Natural killer cell (primary cell): ENCODE measurements around the gene ATP2B2. TPM values are rescaled to one million over a fixed set of nuclear protein-coding genes. Genes with fewer than 3 reads are reported as not detected.

Experiments used
- ATAC-seq, 3 donors: fragments of 150-1000 bp in 2 of 3; fragments of 200-7000 bp in 1 of 3; cut with Tn5 transposase; 1 replicate in 1 of 3; 2 replicates in 2 of 3; pipeline ENCODE4 v1.10.0; 2021; ENCODE audit warnings: mild to moderate bottlenecking in 2 of 3, moderate library complexity in 2 of 3
- DNase-seq, 2 donors: peaks; one replicate each; pipeline versions ENCODE4 v3.0.0 to v3.0.0-alpha.2; 2013 to 2021; ENCODE audit warnings: mixed read lengths in 1 of 2
- H3K27ac ChIP-seq: one replicate; pipeline ENCODE4 v1.5.1; 2013; ENCODE audit warnings: mild to moderate bottlenecking, low read length
- H3K27me3 ChIP-seq: one replicate; pipeline ENCODE4 v1.6.1; 2013; ENCODE audit warnings: low read length; ENCODE audit not compliant: control insufficient read depth, insufficient read depth
- H3K36me3 ChIP-seq: one replicate; pipeline ENCODE4 v1.6.1; 2013; ENCODE audit warnings: low read length; ENCODE audit not compliant: control insufficient read depth, insufficient read depth
- H3K4me1 ChIP-seq: one replicate; pipeline ENCODE4 v1.6.1; 2013; ENCODE audit warnings: low read length; ENCODE audit not compliant: control insufficient read depth, insufficient read depth
- H3K4me3 ChIP-seq: one replicate; pipeline ENCODE4 v1.5.1; 2013; ENCODE audit warnings: low read length
- H3K9me3 ChIP-seq: one replicate; pipeline ENCODE4 v1.6.1; 2013; ENCODE audit warnings: low read length; ENCODE audit not compliant: control insufficient read depth, insufficient read depth
- H3K27ac Mint-ChIP-seq, 2 donors: one replicate each; pipeline ENCODE4 v1.8.0; 2022; ENCODE audit warnings: mild to moderate bottlenecking in 2 of 2, mixed read lengths in 2 of 2, moderate library complexity in 1 of 2
- H3K27me3 Mint-ChIP-seq, 2 donors: one replicate each; pipeline ENCODE4 v1.8.0; 2022; ENCODE audit warnings: low read depth in 2 of 2, mixed read lengths in 2 of 2
- H3K36me3 Mint-ChIP-seq: one replicate; pipeline ENCODE4 v1.8.0; 2022; ENCODE audit warnings: mixed read lengths
- H3K4me1 Mint-ChIP-seq, 2 donors: one replicate each; pipeline ENCODE4 v1.8.0; 2022; ENCODE audit warnings: mixed read lengths in 2 of 2
- H3K4me3 Mint-ChIP-seq: one replicate; pipeline ENCODE4 v1.8.0; 2022; ENCODE audit warnings: mild to moderate bottlenecking, moderate library complexity, mixed read lengths
- H3K9me3 Mint-ChIP-seq, 2 donors: one replicate each; pipeline ENCODE4 v1.8.0; 2022; ENCODE audit warnings: mixed read lengths in 2 of 2
- CTCF ChIP-seq: fragments of 200-600 bp; IDR thresholded peaks from one replicate; pipeline ENCODE4 v1.8.0; 2022; ENCODE audit warnings: antibody characterized with exemption
- whole genome bisulfite sequencing: methylation state at CpG from one replicate; pipeline ENCODE4 v1.1.7; 2013; ENCODE audit warnings: missing lambda C conversion rate; ENCODE audit not compliant: insufficient coverage; 5-methylcytosine and 5-hydroxymethylcytosine counted together
- intact Hi-C: fragments of 100-400 bp; cut with micrococcal nuclease; formaldehyde crosslinking; loops from one replicate; pipeline ENCODE4 v1.14.2; 2022
- total RNA-seq, 4 donors: library from RNA; stranded (reverse); fragments of 120-200 nt in 1 of 4; gene quantifications; one replicate each; pipeline versions ENCODE4 v1.2.3 to v1.2.4, GENCODE V29; 2013 to 2022

Gene ATP2B2
- total RNA-seq, 3 donors from 2014 or later (not counting 1 experiment from before 2014, with no cell fraction given), result not detected

GRCh38 chr3:10511809-10512494 is 6.6 kb upstream of the ATP2B2 start:
- H3K9me3 Mint-ChIP-seq, result no peaks in the 10 kb centered on the region
- H3K4me1 ChIP-seq, result no peaks in the 10 kb centered on the region
- H3K27ac ChIP-seq, result no peak overlapping the region
- TF ChIP-seq CTCF, result no peak
- no peaks in the 10 kb centered on the region for H3K4me1 Mint-ChIP-seq
- DNase-seq (no peak), ATAC-seq (no peak)
- no peaks in the 10 kb centered on the region for H3K36me3 ChIP-seq
- H3K9me3 ChIP-seq, result no peaks in the 10 kb centered on the region
- H3K36me3 Mint-ChIP-seq, result no peaks in the 10 kb centered on the region
- H3K4me3 ChIP-seq, result no peak overlapping the region
- peaks cover 6 to 9% of the 10 kb centered on the region in 2 donors for H3K27me3 Mint-ChIP-seq
- no peaks in the 10 kb centered on the region for H3K27me3 ChIP-seq
- no peak overlapping the region for H3K27ac Mint-ChIP-seq
- H3K4me3 Mint-ChIP-seq, result no peak overlapping the region
- 72% methylated on average over 7 of the region's 7 CpGs for WGBS
- intact Hi-C loops, result no loop called here

- no peak overlapping the region for H3K4me3 Mint-ChIP-seq
- no peaks in the 10 kb centered on the region for H3K4me1 Mint-ChIP-seq
- no peaks in the 10 kb centered on the region for H3K36me3 ChIP-seq
- H3K36me3 Mint-ChIP-seq, result no peaks in the 10 kb centered on the region
- DNase-seq, result no peak
- no peaks in the 10 kb centered on the region for H3K9me3 Mint-ChIP-seq
- intact Hi-C loops, result no loop called here
- H3K4me3 ChIP-seq, result no peak overlapping the region
- no peak overlapping the region for H3K27ac Mint-ChIP-seq
- TF ChIP-seq CTCF, result no peak
- no peaks in the 10 kb centered on the region for H3K9me3 ChIP-seq
- ATAC-seq, result no peak
- no peaks in the 10 kb centered on the region for H3K4me1 ChIP-seq
- peaks cover 9% of the 10 kb centered on the region in 2 donors for H3K27me3 Mint-ChIP-seq
- H3K27me3 ChIP-seq, result peaks cover 4% of the 10 kb centered on the region
- H3K27ac ChIP-seq, result no peak overlapping the region
- 89% methylated on average over 6 of the region's 6 CpGs for WGBS
These were observed 5.5 kb upstream of the ATP2B2 start for GRCh38 chr3:10510743-10511432.

- Mint-ChIP-seq H3K27me3 (peaks cover 9% of the 10 kb centered on the region in 2 donors), H3K36me3 (no peaks in the 10 kb centered on the region), H3K4me3 (no peak overlapping the region), H3K9me3 (no peaks in the 10 kb centered on the region), H3K4me1 (no peaks in the 10 kb centered on the region), H3K27ac (no peak overlapping the region)
- Histone ChIP-seq H3K27me3 (peaks cover 7% of the 10 kb centered on the region), H3K9me3 (no peaks in the 10 kb centered on the region), H3K27ac (no peak overlapping the region), H3K4me3 (no peak overlapping the region), H3K4me1 (peaks cover 1% of the 10 kb centered on the region), H3K36me3 (no peaks in the 10 kb centered on the region)
- ATAC-seq (no peak), DNase-seq (no peak)
- 77% methylated on average over 10 of the region's 10 CpGs for WGBS
- no peak for TF ChIP-seq CTCF
- intact Hi-C loops, result no loop called here
These were observed 4.8 kb upstream of the ATP2B2 start for GRCh38 chr3:10510086-10510742.
